ENCODE results near the gene NUP107. TPM values are rescaled to one million over a fixed set of nuclear protein-coding genes. Genes with fewer than 3 reads are reported as not detected.

The NUP107 gene
- total RNA-seq, 1 donor from 2014 or later = 66.3 TPM

GRCh38 chr12:68641138-68641537, 45.6 kb upstream of the NUP107 start:
- no peaks in the 10 kb centered on the region for H3K36me3 Mint-ChIP-seq (ENCODE audit: low read depth, unreplicated experiment)
- H3K27ac Mint-ChIP-seq (ENCODE audit: unreplicated experiment) = no peak overlapping the region
- H3K4me3 Mint-ChIP-seq (ENCODE audit: unreplicated experiment) = no peak overlapping the region
- H3K4me1 Mint-ChIP-seq (ENCODE audit: unreplicated experiment) = peaks cover 15% of the 10 kb centered on the region
- TF ChIP-seq CTCF (IDR thresholded peaks at IDR 0.05; ENCODE audit: unreplicated experiment) = no peak
- H3K9me3 Mint-ChIP-seq (ENCODE audit: unreplicated experiment) = no peaks in the 10 kb centered on the region
- DNase-seq (ENCODE audit: low spot score) = no peak
- peaks cover 1% of the 10 kb centered on the region for H3K27me3 Mint-ChIP-seq (ENCODE audit: unreplicated experiment)

DNA sequence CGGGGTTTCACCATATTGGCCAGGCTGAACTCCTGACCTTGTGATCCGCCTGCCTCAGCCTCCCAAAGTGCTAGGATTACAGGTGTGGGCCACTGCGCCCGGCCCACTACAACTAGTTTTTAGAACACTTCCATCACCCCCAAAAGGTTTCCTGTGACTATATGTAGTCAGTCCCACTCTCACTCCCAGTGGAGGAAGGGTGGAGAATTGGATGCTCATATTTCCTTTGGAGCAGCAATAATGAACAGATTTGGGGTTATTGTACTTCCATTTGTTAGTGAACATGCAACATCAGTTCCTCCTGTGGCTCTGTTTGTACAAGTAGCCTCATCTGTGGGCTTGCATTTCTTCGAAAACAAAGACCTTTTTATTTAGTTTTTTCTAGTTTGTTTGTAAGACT, 40.3 kb upstream of the NUP107 start:
- no peak overlapping the region for H3K4me3 Mint-ChIP-seq (ENCODE audit: unreplicated experiment)
- H3K27ac Mint-ChIP-seq (ENCODE audit: unreplicated experiment) = no peak overlapping the region
- H3K36me3 Mint-ChIP-seq (ENCODE audit: low read depth, unreplicated experiment) = peaks cover 7% of the 10 kb centered on the region
- H3K27me3 Mint-ChIP-seq (ENCODE audit: unreplicated experiment) = peaks cover 1% of the 10 kb centered on the region
- no peak for TF ChIP-seq CTCF (IDR thresholded peaks at IDR 0.05; ENCODE audit: unreplicated experiment)
- DNase-seq (ENCODE audit: low spot score) = no peak
- peaks cover 5% of the 10 kb centered on the region for H3K4me1 Mint-ChIP-seq (ENCODE audit: unreplicated experiment)
- no peaks in the 10 kb centered on the region for H3K9me3 Mint-ChIP-seq (ENCODE audit: unreplicated experiment)

GRCh38 chr12:68647507-68647906, 39.3 kb upstream of the NUP107 start:
- H3K9me3 Mint-ChIP-seq (ENCODE audit: unreplicated experiment) = no peaks in the 10 kb centered on the region
- peaks cover 11% of the 10 kb centered on the region for H3K36me3 Mint-ChIP-seq (ENCODE audit: low read depth, unreplicated experiment)
- no peak overlapping the region for H3K4me3 Mint-ChIP-seq (ENCODE audit: unreplicated experiment)
- H3K27me3 Mint-ChIP-seq (ENCODE audit: unreplicated experiment) = peaks cover under 1% of the 10 kb centered on the region
- DNase-seq (ENCODE audit: low spot score) = no peak
- no peak overlapping the region for H3K27ac Mint-ChIP-seq (ENCODE audit: unreplicated experiment)
- H3K4me1 Mint-ChIP-seq (ENCODE audit: unreplicated experiment) = peaks cover 5% of the 10 kb centered on the region
- no peak for TF ChIP-seq CTCF (IDR thresholded peaks at IDR 0.05; ENCODE audit: unreplicated experiment)

- TF ChIP-seq CTCF (IDR thresholded peaks at IDR 0.05; ENCODE audit: unreplicated experiment) = no peak
- H3K27ac Mint-ChIP-seq (ENCODE audit: unreplicated experiment) = no peak overlapping the region
- no peaks in the 10 kb centered on the region for H3K9me3 Mint-ChIP-seq (ENCODE audit: unreplicated experiment)
- DNase-seq (ENCODE audit: low spot score) = no peak
- H3K27me3 Mint-ChIP-seq (ENCODE audit: unreplicated experiment) = no peaks in the 10 kb centered on the region
- H3K36me3 Mint-ChIP-seq (ENCODE audit: low read depth, unreplicated experiment) = peaks cover 12% of the 10 kb centered on the region
- H3K4me1 Mint-ChIP-seq (ENCODE audit: unreplicated experiment) = peaks cover 5% of the 10 kb centered on the region
- H3K4me3 Mint-ChIP-seq (ENCODE audit: unreplicated experiment) = no peak overlapping the region
Measured at GRCh38 chr12:68648179-68648578, 38.6 kb upstream of the NUP107 start.

GRCh38 chr12:68665016-68665569, 21.7 kb upstream of the NUP107 start:
- H3K4me3 Mint-ChIP-seq (ENCODE audit: unreplicated experiment) = no peak overlapping the region

More at GRCh38 chr12:68665016-68665569, 21.7 kb upstream of the NUP107 start:
- H3K27ac Mint-ChIP-seq (ENCODE audit: unreplicated experiment) = peak overlapping the region; percentile 26
- peaks cover 4% of the 10 kb centered on the region for H3K27me3 Mint-ChIP-seq (ENCODE audit: unreplicated experiment)
- peaks cover 27% of the 10 kb centered on the region for H3K4me1 Mint-ChIP-seq (ENCODE audit: unreplicated experiment)
- no peak for TF ChIP-seq CTCF (IDR thresholded peaks at IDR 0.05; ENCODE audit: unreplicated experiment)
- no peak for DNase-seq (ENCODE audit: low spot score)
- H3K36me3 Mint-ChIP-seq (ENCODE audit: low read depth, unreplicated experiment) = no peaks in the 10 kb centered on the region
- H3K9me3 Mint-ChIP-seq (ENCODE audit: unreplicated experiment) = no peaks in the 10 kb centered on the region
